IMR-90 (cell line): ENCODE results near the gene LMAN2. TPM values are rescaled to one million over a fixed set of nuclear protein-coding genes. Genes with fewer than 3 reads are reported as not detected.

Experiments used
- ATAC-seq: fragments of 200-7000 bp; cut with Tn5 transposase; 2 replicates; pipeline ENCODE4 v1.9.1; 2020; ENCODE audit warnings: low read depth, mild to moderate bottlenecking, moderate library complexity
- BruUV-seq: library from RNA; stranded (reverse); fragments of 400-500 nt; replicated peaks from 2 replicates; lab custom pipeline; 2021; lab: Mats Ljungman, UMichigan
- CTCF ChIA-PET: fragments of 300-600 bp; formaldehyde crosslinking; extraction: SDS; loops from one replicate; lab custom pipeline; 2021; ENCODE audit warnings: antibody characterized with exemption; lab: Yijun Ruan, JAX
- POLR2A ChIA-PET: fragments of 300-600 bp; sonication (Branson Sonifier 250); formaldehyde crosslinking; loops from one replicate; lab custom pipeline; 2022; ENCODE audit warnings: antibody characterized with exemption; ENCODE audit not compliant: unreplicated experiment; lab: Charles Lee
- DNase-seq: peaks from one replicate; pipeline ENCODE4 v3.0.0; 2013
- H2AFZ ChIP-seq: replicated peaks from 2 replicates; pipeline ENCODE3; 2013; ENCODE audit warnings: low read length, mild to moderate bottlenecking; ENCODE audit not compliant: poor library complexity
- H2AK5ac ChIP-seq: 2 replicates; pipeline ENCODE4 v1.6.1; 2013; ENCODE audit warnings: low read depth, low read length, inconsistent platforms
- H2AK9ac ChIP-seq: replicated peaks from 2 replicates; pipeline ENCODE3; 2013; ENCODE audit warnings: mild to moderate bottlenecking, low read depth, low read length, moderate library complexity; ENCODE audit not compliant: poor library complexity
- H2BK120ac ChIP-seq: 2 replicates; pipeline ENCODE4 v1.6.1; 2013; ENCODE audit warnings: low read depth, low read length, inconsistent platforms
- H2BK15ac ChIP-seq: 3 replicates; pipeline ENCODE4 v1.6.1; 2013; ENCODE audit warnings: low read depth, low read length, inconsistent platforms
- H2BK20ac ChIP-seq: 2 replicates; pipeline ENCODE4 v1.6.1; 2013; ENCODE audit warnings: low read depth, mild to moderate bottlenecking, inconsistent platforms, low read length, moderate library complexity
- H2BK5ac ChIP-seq: 2 replicates; pipeline ENCODE4 v1.6.1; 2013; ENCODE audit warnings: mild to moderate bottlenecking, low read depth, low read length, inconsistent platforms; ENCODE audit not compliant: poor library complexity, severe bottlenecking
- H3K14ac ChIP-seq: replicated peaks from 2 replicates; pipeline ENCODE4 v1.6.1; 2013; ENCODE audit warnings: low read depth, low read length, inconsistent platforms
- H3K18ac ChIP-seq: 2 replicates; pipeline ENCODE4 v1.6.1; 2013; ENCODE audit warnings: low read depth, low read length, control low read depth
- H3K23ac ChIP-seq: 2 replicates; pipeline ENCODE4 v1.6.1; 2013; ENCODE audit warnings: low read depth, low read length, inconsistent platforms
- H3K27ac ChIP-seq: 2 replicates; pipeline ENCODE4 v1.5.1; 2013; ENCODE audit warnings: mild to moderate bottlenecking, control low read depth, low read length; ENCODE audit not compliant: insufficient read depth
- H3K27me3 ChIP-seq: 2 replicates; pipeline ENCODE4 v1.6.1; 2013; ENCODE audit warnings: low read length; ENCODE audit not compliant: control insufficient read depth, insufficient read depth
- H3K36me3 ChIP-seq: 2 replicates; pipeline ENCODE4 v1.6.1; 2013; ENCODE audit warnings: low read length, mixed read lengths; ENCODE audit not compliant: control insufficient read depth, insufficient read depth
- H3K4ac ChIP-seq: 2 replicates; pipeline ENCODE4 v1.6.1; 2013; ENCODE audit warnings: low read depth, low read length, inconsistent platforms
- H3K4me1 ChIP-seq: 2 replicates; pipeline ENCODE4 v1.6.1; 2013; ENCODE audit warnings: low read length, mixed read lengths; ENCODE audit not compliant: control insufficient read depth, insufficient read depth
- H3K4me2 ChIP-seq: 2 replicates; pipeline ENCODE4 v1.6.1; 2013; ENCODE audit warnings: low read depth, mild to moderate bottlenecking, control low read depth, low read length, moderate library complexity
- H3K4me3 ChIP-seq: 2 replicates; pipeline ENCODE4 v1.5.1; 2013; ENCODE audit warnings: low read depth, mild to moderate bottlenecking, control low read depth, low read length, moderate library complexity; ENCODE audit not compliant: insufficient read depth
- H3K56ac ChIP-seq: 2 replicates; pipeline ENCODE4 v1.6.1; 2013; ENCODE audit warnings: low read length, inconsistent platforms; ENCODE audit not compliant: insufficient read depth; ENCODE audit errors: extremely low read depth
- H3K79me1 ChIP-seq, 2 experiments: 2 replicates each; pipeline ENCODE4 v1.6.1; 2013; ENCODE audit warnings: low read length in 2 of 2, inconsistent platforms in 1 of 2, low read depth in 1 of 2
- H3K9ac ChIP-seq: 2 replicates; pipeline ENCODE4 v1.6.1; 2013; ENCODE audit warnings: low read depth, low read length, control low read depth
- H3K9me1 ChIP-seq: 2 replicates; pipeline ENCODE4 v1.6.1; 2013; ENCODE audit warnings: low read length, inconsistent platforms; ENCODE audit not compliant: insufficient read depth
- H3K9me3 ChIP-seq: 2 replicates; pipeline ENCODE4 v1.6.1; 2013; ENCODE audit warnings: low read length; ENCODE audit not compliant: control insufficient read depth, insufficient read depth
- H4K20me1 ChIP-seq: 2 replicates; pipeline ENCODE4 v1.6.1; 2013; ENCODE audit warnings: low read length, inconsistent platforms; ENCODE audit not compliant: insufficient read depth
- H4K5ac ChIP-seq: 2 replicates; pipeline ENCODE4 v1.6.1; 2013; ENCODE audit warnings: mild to moderate bottlenecking, low read depth, low read length, control low read depth
- H4K8ac ChIP-seq, 2 experiments: 2 replicates each; pipeline ENCODE4 v1.6.1; 2013; ENCODE audit warnings: low read depth in 2 of 2, low read length in 2 of 2, control low read depth in 1 of 2, inconsistent platforms in 1 of 2
- H4K91ac ChIP-seq: 2 replicates; pipeline ENCODE4 v1.6.1; 2013; ENCODE audit warnings: low read depth, low read length, inconsistent platforms; ENCODE audit not compliant: insufficient read depth
- BHLHE40 ChIP-seq: fragments of 150-350 bp; IDR thresholded peaks from 2 replicates; pipeline ENCODE4 v1.6.1; 2016; ENCODE audit warnings: mild to moderate bottlenecking, low read depth, low read length
- FOS ChIP-seq: fragments of 150-350 bp; IDR thresholded peaks from 2 replicates; pipeline ENCODE4 v1.6.1; 2016; ENCODE audit warnings: low read depth, low read length
- MAFK ChIP-seq: IDR thresholded peaks from 2 replicates; pipeline ENCODE4 v1.6.1; 2012; ENCODE audit warnings: low read depth, low read length, improper control_type of control experiment
- POLR2A ChIP-seq: IDR thresholded peaks from 2 replicates; pipeline ENCODE4 v1.6.1; 2012; ENCODE audit warnings: mild to moderate bottlenecking, low read depth, low read length
- RAD21 ChIP-seq: IDR thresholded peaks from 2 replicates; pipeline ENCODE4 v1.6.1; 2012; ENCODE audit warnings: low read length, improper control_type of control experiment
- RFX5 ChIP-seq: IDR thresholded peaks from 2 replicates; pipeline ENCODE4 v1.8.0; 2012; ENCODE audit warnings: low read depth, mild to moderate bottlenecking, low read length, moderate library complexity
- SMC3 ChIP-seq: fragments of 150-350 bp; IDR thresholded peaks from 2 replicates; pipeline ENCODE4 v1.6.1; 2016; ENCODE audit warnings: low read depth, mild to moderate bottlenecking, antibody characterized with exemption, low read length, moderate library complexity
- USF2 ChIP-seq: fragments of 150-350 bp; IDR thresholded peaks from 2 replicates; pipeline ENCODE4 v1.6.1; 2017; ENCODE audit warnings: mild to moderate bottlenecking, antibody characterized with exemption, low read length, low read depth
- WGBS, 2 experiments: methylation state at CpG; one replicate each; pipeline versions ENCODE4 v1.1.5 to v1.1.7; 2013; ENCODE audit warnings: missing lambda C conversion rate in 2 of 2; ENCODE audit not compliant: insufficient read length in 1 of 2; ENCODE audit errors: extremely low coverage in 2 of 2; 5-methylcytosine and 5-hydroxymethylcytosine counted together
- dilution Hi-C: fragments of 300-500 bp; cut with HindIII; formaldehyde crosslinking; loops from one replicate; pipeline ENCODE4 v1.14.3; 2018; ENCODE audit warnings: low sequenced_read_pairs; ENCODE audit not compliant: unreplicated experiment
- in situ Hi-C: fragments of 300-500 bp; cut with MboI; formaldehyde crosslinking; loops from 3 replicates; pipeline ENCODE4 v1.14.3; 2019; ENCODE audit warnings: low sequenced_read_pairs, inconsistent platforms, mixed read lengths
- intact Hi-C: fragments of 100-400 bp; cut with micrococcal nuclease; formaldehyde crosslinking; loops from 2 replicates; pipeline ENCODE4 v1.10.0; 2022
- polyA plus RNA-seq, 3 experiments: library from polyadenylated mRNA; depleted of rRNA; stranded (reverse); fragments of >200 nt; gene quantifications; 2 replicates each; pipeline ENCODE4 v1.2.3, GENCODE V29; 2012; ENCODE audit warnings: low replicate concordance in 1 of 3
- total RNA-seq: library from RNA; depleted of rRNA; stranded (reverse); fragments of >200 nt; gene quantifications from 2 replicates; pipeline ENCODE4 v1.2.3, GENCODE V29; 2012

Gene LMAN2
- total and polyA plus RNA-seq, 2 of the 4 experiments (the other 2 are of a cell fraction), result 253 to 303 TPM

- H2BK120ac ChIP-seq, result no peak overlapping the region
- H2AK9ac ChIP-seq, result no peak overlapping the region
- H2BK5ac ChIP-seq, result no peak overlapping the region
- no peak overlapping the region for H3K56ac ChIP-seq
- 83% methylated on average over 1 of the region's 3 CpGs; no CpG with 5 or more reads in 1 of the 2 experiments for WGBS, 2 experiments
- in situ Hi-C loops, result no loop called here
- intact Hi-C loops, result no loop called here
- H2BK15ac ChIP-seq, result no peak overlapping the region
- H3K23ac ChIP-seq, result no peak overlapping the region
- H3K9me1 ChIP-seq, result peaks cover 3% of the 10 kb centered on the region; the same call in 1 of the 2 replicates
- H4K20me1 ChIP-seq, result no peaks in the 10 kb centered on the region
- no peaks in the 10 kb centered on the region for H3K36me3 ChIP-seq
- no peak overlapping the region for H3K9ac ChIP-seq
- H3K18ac ChIP-seq, result no peak overlapping the region
- ChIA-PET POLR2A (no interaction called here), CTCF (interaction anchor here (1.6 kb wide), 1 partner anchor 12 kb away, joined by 4 read pairs; no protein-coding TSS in a partner anchor)
- H3K4ac ChIP-seq, result no peak overlapping the region
- no peak overlapping the region for H2BK20ac ChIP-seq
- H3K4me1 ChIP-seq, result no peaks in the 10 kb centered on the region
- ATAC-seq (no peak), DNase-seq (no peak)
- TF ChIP-seq BHLHE40 (no peak), MAFK (no peak), RAD21 (no peak), RFX5 (no peak), POLR2A (no peak), SMC3 (no peak), FOS (no peak), USF2 (no peak)
- H2AFZ ChIP-seq, result no peak overlapping the region
- no peak overlapping the region for H3K4me2 ChIP-seq
- peaks cover 2% of the 10 kb centered on the region; the same call in 1 of the 2 replicates for H3K9me3 ChIP-seq
- H3K14ac ChIP-seq, result no peak overlapping the region
- BruUV-seq, result no TSS peak
- dilution Hi-C loops, result no loop called here
- H2AK5ac ChIP-seq, result no peak overlapping the region
- no peak overlapping the region for H4K5ac ChIP-seq
- H4K8ac ChIP-seq, result no peak overlapping the region
- H3K27me3 ChIP-seq, result peaks cover 24% of the 10 kb centered on the region
- no peak overlapping the region for H3K4me3 ChIP-seq
- no peak overlapping the region for H4K91ac ChIP-seq
- no peaks in the 10 kb centered on the region for H3K79me1 ChIP-seq
- H3K27ac ChIP-seq, result no peak overlapping the region
These were observed 5.3 kb upstream of the LMAN2 start for GRCh38 chr5:177356746-177357145.
